Neural progenitor cell (in vitro differentiated cells): ENCODE data around the gene TP53I3. TPM values are rescaled to one million over a fixed set of nuclear protein-coding genes. Genes with fewer than 3 reads are reported as not detected.

ENCODE experiments used
- DNase-seq: peaks from one replicate; pipeline ENCODE4 v3.0.0-alpha.2; 2016; ENCODE audit warnings: low spot score
- H2AFZ ChIP-seq: fragments of 200-600 bp; sonication (generic); replicated peaks from 2 replicates; pipeline ENCODE4 v1.6.1; 2016; ENCODE audit warnings: antibody characterized with exemption
- H3F3A ChIP-seq: fragments of 200-600 bp; sonication (generic); 2 replicates; pipeline ENCODE4 v1.6.1; 2016; ENCODE audit warnings: antibody characterized with exemption, low read depth
- H3K27ac ChIP-seq: fragments of 200-600 bp; sonication (generic); 2 replicates; pipeline ENCODE4 v1.5.1; 2016; ENCODE audit warnings: mild to moderate bottlenecking
- H3K27me3 ChIP-seq: fragments of 200-600 bp; sonication (generic); 2 replicates; pipeline ENCODE4 v1.6.1; 2016; ENCODE audit warnings: mild to moderate bottlenecking, moderate library complexity
- H3K36me3 ChIP-seq: fragments of 200-600 bp; sonication (generic); 2 replicates; pipeline ENCODE4 v1.5.1; 2016
- H3K4me1 ChIP-seq: fragments of 200-600 bp; sonication (generic); 2 replicates; pipeline ENCODE4 v1.6.1; 2016; ENCODE audit warnings: mixed run types
- H3K4me2 ChIP-seq: fragments of 200-600 bp; sonication (generic); 2 replicates; pipeline ENCODE4 v1.6.1; 2016
- H3K4me3 ChIP-seq: fragments of 200-600 bp; sonication (generic); 2 replicates; pipeline ENCODE4 v1.5.1; 2016
- H3K79me2 ChIP-seq: fragments of 200-600 bp; sonication (generic); 2 replicates; pipeline ENCODE4 v1.6.1; 2016; ENCODE audit warnings: low read depth
- H3K9ac ChIP-seq: fragments of 200-600 bp; sonication (generic); 2 replicates; pipeline ENCODE4 v1.6.1; 2016
- H3K9me3 ChIP-seq: fragments of 200-600 bp; sonication (generic); 2 replicates; pipeline ENCODE4 v1.5.1; 2016; ENCODE audit warnings: low read depth
- H4K20me1 ChIP-seq: fragments of 200-600 bp; sonication (generic); 2 replicates; pipeline ENCODE4 v1.6.1; 2016; ENCODE audit warnings: low read depth
- H3K27ac Mint-ChIP-seq: 3 replicates; pipeline ENCODE4 v1.8.0; 2021; ENCODE audit warnings: mixed read lengths
- H3K27me3 Mint-ChIP-seq: 2 replicates; pipeline ENCODE4 v1.8.0; 2022; ENCODE audit warnings: low read depth, mild to moderate bottlenecking, inconsistent platforms, moderate library complexity, mixed read lengths; ENCODE audit not compliant: insufficient read depth
- H3K36me3 Mint-ChIP-seq: 3 replicates; pipeline ENCODE4 v1.8.0; 2021; ENCODE audit warnings: mixed read lengths
- H3K4me1 Mint-ChIP-seq: 3 replicates; pipeline ENCODE4 v1.8.0; 2021; ENCODE audit warnings: mixed read lengths
- H3K4me3 Mint-ChIP-seq: 3 replicates; pipeline ENCODE4 v1.8.0; 2021; ENCODE audit warnings: mild to moderate bottlenecking, moderate library complexity, mixed read lengths
- H3K9me3 Mint-ChIP-seq: 3 replicates; pipeline ENCODE4 v1.8.0; 2020; ENCODE audit warnings: mixed read lengths
- EZH2 ChIP-seq: fragments of 200-600 bp; sonication (generic); IDR thresholded peaks from 2 replicates; pipeline ENCODE4 v1.6.1; 2017; ENCODE audit warnings: antibody characterized with exemption, mild to moderate bottlenecking, moderate library complexity
- EZH2phosphoT487 ChIP-seq: fragments of 200-600 bp; sonication (generic); IDR thresholded peaks from 2 replicates; pipeline ENCODE4 v1.6.1; 2017; ENCODE audit warnings: antibody characterized with exemption
- total RNA-seq: library from RNA; depleted of rRNA; stranded (reverse); fragments of >200 nt; gene quantifications from 2 replicates; pipeline ENCODE4 v1.2.3, GENCODE V29; 2015; ENCODE audit warnings: low replicate concordance
- TF ChIP-seq, protein P1 (sequence below): fragments of 200-600 bp; sonication (generic); IDR thresholded peaks from 2 replicates; pipeline ENCODE4 v1.5.1; 2017; ENCODE audit warnings: antibody characterized with exemption, mild to moderate bottlenecking

Gene TP53I3
- total RNA-seq, 1 donor from 2014 or later: 25.8 TPM

DNA sequence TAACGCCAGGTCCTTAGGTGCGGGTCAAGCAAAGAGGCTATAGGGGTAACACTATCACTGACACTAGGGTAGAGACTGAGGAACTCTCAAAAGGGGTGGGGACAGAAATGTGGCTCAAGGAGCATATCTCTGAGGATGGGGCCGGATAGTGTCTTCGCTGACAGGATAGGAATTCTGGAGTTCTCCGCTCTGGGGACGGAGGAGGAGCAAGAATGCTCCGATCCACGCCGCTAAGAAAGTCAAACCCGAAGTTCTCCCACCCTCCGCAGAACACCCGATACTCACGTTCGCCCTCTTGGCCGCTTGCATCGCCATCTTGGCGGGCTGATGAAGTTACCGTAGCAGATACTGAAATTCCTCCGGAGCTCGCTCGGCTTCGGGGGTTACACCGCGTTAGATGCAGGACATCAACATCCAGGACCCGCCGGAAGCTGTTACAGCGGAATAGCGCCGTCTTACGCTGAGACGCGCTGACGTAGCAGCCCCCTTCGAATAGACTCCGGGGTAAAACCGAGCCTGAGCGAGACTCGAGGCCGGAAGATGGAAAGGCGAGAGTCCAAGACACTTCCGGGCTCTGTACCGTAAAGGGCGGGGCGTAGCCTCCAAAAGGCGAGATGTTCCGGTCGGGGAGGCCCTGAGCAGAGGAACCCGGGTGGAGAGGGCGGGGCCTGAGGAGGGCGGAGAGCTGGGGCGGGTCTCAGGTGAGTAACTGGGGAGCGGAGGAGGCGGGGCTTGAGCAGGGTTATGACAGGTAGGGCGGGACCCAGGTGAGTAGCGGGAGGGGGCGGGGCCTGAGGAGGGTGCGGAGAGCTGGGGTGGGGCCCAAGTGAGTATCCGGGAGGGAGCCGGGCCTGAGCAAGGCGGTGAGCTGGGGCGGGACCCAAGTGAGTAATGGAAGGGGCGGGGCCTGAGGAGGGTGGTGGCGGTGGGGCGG, 8.5 kb downstream of the TP53I3 start, which contains the start of gene SF3B6:
Gene SF3B6, minus strand, starts transcription at position 412 of the 934 bp plus-strand sequence. Its CDS starts 97 bp downstream, at position 315.
- no peak for TF ChIP-seq EZH2phosphoT487
- TF ChIP-seq, protein P1, sequence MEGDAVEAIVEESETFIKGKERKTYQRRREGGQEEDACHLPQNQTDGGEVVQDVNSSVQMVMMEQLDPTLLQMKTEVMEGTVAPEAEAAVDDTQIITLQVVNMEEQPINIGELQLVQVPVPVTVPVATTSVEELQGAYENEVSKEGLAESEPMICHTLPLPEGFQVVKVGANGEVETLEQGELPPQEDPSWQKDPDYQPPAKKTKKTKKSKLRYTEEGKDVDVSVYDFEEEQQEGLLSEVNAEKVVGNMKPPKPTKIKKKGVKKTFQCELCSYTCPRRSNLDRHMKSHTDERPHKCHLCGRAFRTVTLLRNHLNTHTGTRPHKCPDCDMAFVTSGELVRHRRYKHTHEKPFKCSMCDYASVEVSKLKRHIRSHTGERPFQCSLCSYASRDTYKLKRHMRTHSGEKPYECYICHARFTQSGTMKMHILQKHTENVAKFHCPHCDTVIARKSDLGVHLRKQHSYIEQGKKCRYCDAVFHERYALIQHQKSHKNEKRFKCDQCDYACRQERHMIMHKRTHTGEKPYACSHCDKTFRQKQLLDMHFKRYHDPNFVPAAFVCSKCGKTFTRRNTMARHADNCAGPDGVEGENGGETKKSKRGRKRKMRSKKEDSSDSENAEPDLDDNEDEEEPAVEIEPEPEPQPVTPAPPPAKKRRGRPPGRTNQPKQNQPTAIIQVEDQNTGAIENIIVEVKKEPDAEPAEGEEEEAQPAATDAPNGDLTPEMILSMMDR: no peak
- peaks cover 4% of the 10 kb centered on the region for H3K27me3 Mint-ChIP-seq
- peaks cover 44% of the 10 kb centered on the region for H3K79me2 ChIP-seq
- no peaks in the 10 kb centered on the region for H3K9me3 ChIP-seq
- H3K9me3 Mint-ChIP-seq: no peaks in the 10 kb centered on the region
- H2AFZ ChIP-seq: peak within 1 kb of the TSS; percentile 91
- H3K4me1 Mint-ChIP-seq: peaks cover 22% of the 10 kb centered on the region
- H3K36me3 Mint-ChIP-seq: peaks cover 12% of the 10 kb centered on the region
- H3K4me1 ChIP-seq: no peaks in the 10 kb centered on the region
- H3K27ac ChIP-seq: peak within 1 kb of the TSS; percentile 90
- DNase-seq: peak; percentile 99
- peak within 1 kb of the TSS; percentile 79 for H3K4me3 ChIP-seq
- H4K20me1 ChIP-seq: peaks cover 17% of the 10 kb centered on the region
- H3K27ac Mint-ChIP-seq: peak within 1 kb of the TSS; percentile 76
- H3K36me3 ChIP-seq: peaks cover 11% of the 10 kb centered on the region
- peak within 1 kb of the TSS; percentile 86 for H3K4me2 ChIP-seq
- peaks cover 36% of the 10 kb centered on the region for H3F3A ChIP-seq
- H3K27me3 ChIP-seq: no peaks in the 10 kb centered on the region
- H3K4me3 Mint-ChIP-seq: peak within 1 kb of the TSS; percentile 96
- peak within 1 kb of the TSS; percentile 81 for H3K9ac ChIP-seq

DNA sequence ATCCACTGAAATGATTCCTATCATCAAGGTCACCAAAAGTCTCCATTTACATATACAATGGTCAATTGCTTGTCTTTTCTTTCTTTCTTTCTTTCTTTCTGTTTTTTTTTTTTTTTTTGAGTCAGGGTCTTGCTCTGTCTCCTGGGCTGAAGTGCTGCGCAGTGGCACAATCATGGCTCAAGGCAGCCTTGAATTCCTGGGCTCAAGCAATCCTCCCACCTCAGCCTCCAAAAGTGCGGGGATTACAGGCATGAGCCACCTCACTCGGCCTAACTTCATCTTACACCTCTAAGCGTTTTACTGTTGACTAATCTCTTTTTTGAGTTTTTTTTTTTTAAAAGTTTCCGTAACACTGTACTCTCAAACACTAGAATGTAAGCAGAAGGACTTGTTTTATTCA, 9.4 kb downstream of the TP53I3 start:
- Mint-ChIP-seq H3K36me3 (peaks cover 11% of the 10 kb centered on the region), H3K4me1 (peaks cover 22% of the 10 kb centered on the region), H3K4me3 (peak overlapping the region; percentile 96), H3K27ac (no peak overlapping the region), H3K27me3 (peaks cover 4% of the 10 kb centered on the region), H3K9me3 (no peaks in the 10 kb centered on the region)
- Histone ChIP-seq H2AFZ (no peak overlapping the region), H3K27ac (no peak overlapping the region), H3K9me3 (no peaks in the 10 kb centered on the region), H3K9ac (peak overlapping the region; percentile 81), H3K36me3 (peaks cover 11% of the 10 kb centered on the region), H3K79me2 (peaks cover 48% of the 10 kb centered on the region), H3K4me3 (peak overlapping the region; percentile 79), H3F3A (peaks cover 36% of the 10 kb centered on the region), H3K27me3 (no peaks in the 10 kb centered on the region), H3K4me2 (peak overlapping the region; percentile 86), H4K20me1 (peaks cover 25% of the 10 kb centered on the region), H3K4me1 (no peaks in the 10 kb centered on the region)
- TF ChIP-seq EZH2phosphoT487 (no peak), EZH2 (no peak)
- TF ChIP-seq, protein P1: no peak
- DNase-seq: no peak

DNA sequence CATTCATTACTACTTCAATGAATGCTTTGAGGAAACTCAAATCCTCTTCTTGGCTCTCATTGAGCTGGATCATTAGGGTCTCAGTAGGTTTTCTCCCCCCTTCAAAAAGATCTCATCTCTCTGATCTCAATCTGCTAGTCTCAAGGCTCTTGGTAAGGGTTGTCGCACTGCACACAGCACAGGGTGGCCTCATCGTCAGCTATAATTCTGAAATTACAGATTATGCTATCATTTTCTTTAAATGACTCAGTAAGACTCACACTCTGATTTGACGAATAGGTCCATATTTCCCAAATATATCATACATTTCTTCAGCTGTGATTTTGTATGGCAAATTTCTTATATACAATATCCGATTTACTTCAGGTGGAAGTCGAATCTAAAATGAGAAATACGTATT, 10.8 kb downstream of the TP53I3 start:
- Histone ChIP-seq H3K4me2 (no peak overlapping the region), H3K27ac (no peak overlapping the region), H3K9ac (no peak overlapping the region), H2AFZ (no peak overlapping the region), H3K4me1 (no peaks in the 10 kb centered on the region), H3K4me3 (no peak overlapping the region), H3K9me3 (no peaks in the 10 kb centered on the region), H4K20me1 (peaks cover 28% of the 10 kb centered on the region), H3K27me3 (no peaks in the 10 kb centered on the region), H3K36me3 (peaks cover 11% of the 10 kb centered on the region), H3F3A (peaks cover 36% of the 10 kb centered on the region), H3K79me2 (peaks cover 51% of the 10 kb centered on the region)
- Mint-ChIP-seq H3K9me3 (no peaks in the 10 kb centered on the region), H3K4me3 (peak overlapping the region; percentile 3), H3K36me3 (peaks cover 13% of the 10 kb centered on the region), H3K27ac (no peak overlapping the region), H3K4me1 (peaks cover 22% of the 10 kb centered on the region), H3K27me3 (peaks cover 2% of the 10 kb centered on the region)
- DNase-seq: no peak
- no peak for TF ChIP-seq EZH2

DNA sequence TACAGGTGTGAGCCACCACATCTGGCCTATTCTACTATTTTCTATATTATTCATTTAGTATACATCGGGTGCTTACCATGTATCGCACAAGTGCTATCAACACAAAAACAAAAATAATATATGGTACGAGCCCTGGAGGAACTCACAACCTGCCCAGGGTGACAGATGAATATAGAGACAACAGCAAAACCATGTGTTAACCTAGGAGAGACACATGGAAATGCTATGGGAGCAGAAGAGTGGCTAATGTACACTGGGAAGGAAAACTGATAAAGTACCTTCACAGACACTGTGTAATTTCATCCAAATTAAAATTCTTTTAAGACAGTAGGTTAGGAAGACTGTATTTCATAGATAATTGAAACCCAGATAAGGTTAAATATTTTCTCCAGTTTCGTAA, 12.4 kb downstream of the TP53I3 start:
- Mint-ChIP-seq H3K36me3 (peaks cover 13% of the 10 kb centered on the region), H3K9me3 (no peaks in the 10 kb centered on the region), H3K27me3 (no peaks in the 10 kb centered on the region), H3K4me1 (peaks cover 15% of the 10 kb centered on the region), H3K4me3 (no peak overlapping the region), H3K27ac (no peak overlapping the region)
- Histone ChIP-seq H3K27me3 (no peaks in the 10 kb centered on the region), H3K36me3 (peaks cover 11% of the 10 kb centered on the region), H3F3A (peaks cover 26% of the 10 kb centered on the region), H3K27ac (no peak overlapping the region), H4K20me1 (peaks cover 28% of the 10 kb centered on the region), H2AFZ (no peak overlapping the region), H3K9me3 (no peaks in the 10 kb centered on the region), H3K4me2 (no peak overlapping the region), H3K4me3 (no peak overlapping the region), H3K9ac (no peak overlapping the region), H3K4me1 (no peaks in the 10 kb centered on the region), H3K79me2 (peaks cover 51% of the 10 kb centered on the region)
- TF ChIP-seq EZH2 (no peak), EZH2phosphoT487 (no peak)
- TF ChIP-seq, protein P1: no peak
- DNase-seq: no peak
